ENCODE measurements around the gene MTARC2.

Gene MTARC2

GRCh38 chr1:220757441-220757840, 9.3 kb downstream of the MTARC2 start:
- H3K9me3 ChIP-seq (ENCODE audit: insufficient read depth, low read depth, low read length), result no peaks in the 10 kb centered on the region
- peaks cover 1% of the 10 kb centered on the region in 2 experiments for H3K36me3 ChIP-seq (ENCODE audit: control insufficient read depth in 1 of 2, insufficient read depth in 2 of 2, low read length in 2 of 2)
- no peaks in the 10 kb centered on the region for H3K79me1 ChIP-seq (ENCODE audit: low read length)
- no peak overlapping the region for H4K91ac ChIP-seq (ENCODE audit: low read depth, low read length)
- no peak overlapping the region for H3K14ac ChIP-seq (ENCODE audit: low read length)
- H2AFZ ChIP-seq (ENCODE audit: insufficient read depth, low read length, poor library complexity), result no peak overlapping the region
- no CpG with 5 or more reads among the region's 3 CpGs for WGBS (ENCODE audit: extremely low coverage, insufficient coverage, insufficient read length)
- no peak overlapping the region for H3K4ac ChIP-seq (ENCODE audit: low read depth, low read length)
- H3K4me2 ChIP-seq (ENCODE audit: low read length), result no peak overlapping the region
- no peak overlapping the region for H2BK120ac ChIP-seq (ENCODE audit: insufficient read depth, low read length, poor library complexity)
- H3K27me3 ChIP-seq (ENCODE audit: insufficient read depth, low read length), result no peaks in the 10 kb centered on the region
- no peak overlapping the region for H3K4me3 ChIP-seq (ENCODE audit: low read depth, low read length)
- no peak overlapping the region for H2AK5ac ChIP-seq (ENCODE audit: low read length)
- DNase-seq, result no peak
- no peak overlapping the region for H2BK12ac ChIP-seq (ENCODE audit: low read length)
- no peak overlapping the region for H4K12ac ChIP-seq (ENCODE audit: low read depth, low read length)
- H3K9ac ChIP-seq (ENCODE audit: low read length), result no peak overlapping the region
- no peak overlapping the region for H3K23ac ChIP-seq (ENCODE audit: low read length)
- H4K8ac ChIP-seq (ENCODE audit: low read depth, low read length), result no peak overlapping the region
- no peak overlapping the region for H3K18ac ChIP-seq (ENCODE audit: low read length)
- H3K4me1 ChIP-seq (ENCODE audit: control insufficient read depth in 1 of 2, insufficient read depth in 2 of 2, low read length in 2 of 2), result no peaks in the 10 kb centered on the region
- no peaks in the 10 kb centered on the region for H3K79me2 ChIP-seq (ENCODE audit: control insufficient read depth, insufficient read depth, low read length, poor library complexity)
- no peak overlapping the region for H3K27ac ChIP-seq (ENCODE audit: low read depth, low read length)
- H2BK5ac ChIP-seq (ENCODE audit: low read depth, low read length, poor library complexity), result no peak overlapping the region

GRCh38 chr1:220759147-220759546, 11.0 kb downstream of the MTARC2 start:
- H3K79me1 ChIP-seq (ENCODE audit: low read length), result no peaks in the 10 kb centered on the region
- no peak overlapping the region for H2BK120ac ChIP-seq (ENCODE audit: insufficient read depth, low read length, poor library complexity)
- peaks cover 4% of the 10 kb centered on the region in 2 experiments for H3K36me3 ChIP-seq (ENCODE audit: control insufficient read depth in 1 of 2, insufficient read depth in 2 of 2, low read length in 2 of 2)
- H3K14ac ChIP-seq (ENCODE audit: low read length), result no peak overlapping the region
- no peak overlapping the region for H4K8ac ChIP-seq (ENCODE audit: low read depth, low read length)
- H3K18ac ChIP-seq (ENCODE audit: low read length), result no peak overlapping the region
- H3K27ac ChIP-seq (ENCODE audit: low read depth, low read length), result no peak overlapping the region
- no peaks in the 10 kb centered on the region for H3K79me2 ChIP-seq (ENCODE audit: control insufficient read depth, insufficient read depth, low read length, poor library complexity)
- no peak overlapping the region for H3K4me3 ChIP-seq (ENCODE audit: low read depth, low read length)
- WGBS (ENCODE audit: extremely low coverage, insufficient coverage, insufficient read length), result no CpG with 5 or more reads among the region's 3 CpGs
- H3K4me1 ChIP-seq (ENCODE audit: control insufficient read depth in 1 of 2, insufficient read depth in 2 of 2, low read length in 2 of 2), result no peaks in the 10 kb centered on the region
- no peak overlapping the region for H3K23ac ChIP-seq (ENCODE audit: low read length)
- H2AFZ ChIP-seq (ENCODE audit: insufficient read depth, low read length, poor library complexity), result no peak overlapping the region
- H4K91ac ChIP-seq (ENCODE audit: low read depth, low read length), result no peak overlapping the region
- H2BK12ac ChIP-seq (ENCODE audit: low read length), result no peak overlapping the region
- no peak for DNase-seq
- H3K4me2 ChIP-seq (ENCODE audit: low read length), result no peak overlapping the region
- H3K27me3 ChIP-seq (ENCODE audit: insufficient read depth, low read length), result no peaks in the 10 kb centered on the region
- no peak overlapping the region for H2BK5ac ChIP-seq (ENCODE audit: low read depth, low read length, poor library complexity)
- no peak overlapping the region for H4K12ac ChIP-seq (ENCODE audit: low read depth, low read length)
- no peak overlapping the region for H2AK5ac ChIP-seq (ENCODE audit: low read length)
- H3K9ac ChIP-seq (ENCODE audit: low read length), result no peak overlapping the region
- H3K4ac ChIP-seq (ENCODE audit: low read depth, low read length), result no peak overlapping the region
- no peaks in the 10 kb centered on the region for H3K9me3 ChIP-seq (ENCODE audit: insufficient read depth, low read depth, low read length)

- no peak overlapping the region for H3K4me3 ChIP-seq (ENCODE audit: low read depth, low read length)
- no peak overlapping the region for H3K9ac ChIP-seq (ENCODE audit: low read length)
- H2BK5ac ChIP-seq (ENCODE audit: low read depth, low read length, poor library complexity), result no peak overlapping the region
- DNase-seq, result no peak
- no peaks in the 10 kb centered on the region for H3K79me2 ChIP-seq (ENCODE audit: control insufficient read depth, insufficient read depth, low read length, poor library complexity)
- no CpG with 5 or more reads among the region's 7 CpGs for WGBS (ENCODE audit: extremely low coverage, insufficient coverage, insufficient read length)
- H3K9me3 ChIP-seq (ENCODE audit: insufficient read depth, low read depth, low read length), result no peaks in the 10 kb centered on the region
- no peak overlapping the region for H4K8ac ChIP-seq (ENCODE audit: low read depth, low read length)
- no peaks in the 10 kb centered on the region for H3K79me1 ChIP-seq (ENCODE audit: low read length)
- no peak overlapping the region for H3K4ac ChIP-seq (ENCODE audit: low read depth, low read length)
- H2AFZ ChIP-seq (ENCODE audit: insufficient read depth, low read length, poor library complexity), result no peak overlapping the region
- no peak overlapping the region for H2BK120ac ChIP-seq (ENCODE audit: insufficient read depth, low read length, poor library complexity)
- no peak overlapping the region for H4K91ac ChIP-seq (ENCODE audit: low read depth, low read length)
- H4K12ac ChIP-seq (ENCODE audit: low read depth, low read length), result no peak overlapping the region
- H3K27me3 ChIP-seq (ENCODE audit: insufficient read depth, low read length), result no peaks in the 10 kb centered on the region
- H3K4me2 ChIP-seq (ENCODE audit: low read length), result no peak overlapping the region
- H3K23ac ChIP-seq (ENCODE audit: low read length), result no peak overlapping the region
- H3K36me3 ChIP-seq (ENCODE audit: control insufficient read depth in 1 of 2, insufficient read depth in 2 of 2, low read length in 2 of 2), result peaks cover 3% of the 10 kb centered on the region in 2 experiments
- no peak overlapping the region for H2AK5ac ChIP-seq (ENCODE audit: low read length)
- no peak overlapping the region for H2BK12ac ChIP-seq (ENCODE audit: low read length)
- no peaks in the 10 kb centered on the region for H3K4me1 ChIP-seq (ENCODE audit: control insufficient read depth in 1 of 2, insufficient read depth in 2 of 2, low read length in 2 of 2)
- H3K18ac ChIP-seq (ENCODE audit: low read length), result no peak overlapping the region
- H3K14ac ChIP-seq (ENCODE audit: low read length), result no peak overlapping the region
- no peak overlapping the region for H3K27ac ChIP-seq (ENCODE audit: low read depth, low read length)
These were observed 13.7 kb downstream of the MTARC2 start for GRCh38 chr1:220761688-220762427.

DNA sequence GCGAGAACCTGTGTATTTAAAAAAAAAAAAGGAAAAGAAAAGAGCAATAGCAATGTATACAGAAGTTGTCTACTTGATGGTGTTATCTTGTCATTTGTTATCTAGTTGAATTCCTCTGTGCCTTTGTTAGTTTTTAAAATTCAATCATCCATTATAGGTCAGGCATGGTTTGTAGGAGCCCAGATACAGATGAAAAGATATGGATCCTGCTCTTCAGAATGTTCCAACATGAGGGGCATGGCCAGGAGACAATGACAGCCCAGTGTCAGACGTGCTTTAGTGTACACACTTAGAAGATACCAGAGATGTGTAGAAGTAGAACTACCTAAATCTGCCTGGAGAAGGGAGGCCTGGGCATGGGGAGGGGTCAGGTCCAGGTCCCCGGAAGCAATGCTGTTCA, 16.6 kb downstream of the MTARC2 start:
- no peak overlapping the region for H3K18ac ChIP-seq (ENCODE audit: low read length)
- H3K14ac ChIP-seq (ENCODE audit: low read length), result no peak overlapping the region
- DNase-seq, result no peak
- H3K79me1 ChIP-seq (ENCODE audit: low read length), result no peaks in the 10 kb centered on the region
- H2BK5ac ChIP-seq (ENCODE audit: low read depth, low read length, poor library complexity), result no peak overlapping the region
- H3K9ac ChIP-seq (ENCODE audit: low read length), result no peak overlapping the region
- no peak overlapping the region for H3K27ac ChIP-seq (ENCODE audit: low read depth, low read length)
- H3K79me2 ChIP-seq (ENCODE audit: control insufficient read depth, insufficient read depth, low read length, poor library complexity), result no peaks in the 10 kb centered on the region
- no peak overlapping the region for H4K91ac ChIP-seq (ENCODE audit: low read depth, low read length)
- no peak overlapping the region for H3K4me2 ChIP-seq (ENCODE audit: low read length)
- peak overlapping the region; percentile 26 for H4K12ac ChIP-seq (ENCODE audit: low read depth, low read length)
- H2AK5ac ChIP-seq (ENCODE audit: low read length), result no peak overlapping the region
- H3K4me1 ChIP-seq (ENCODE audit: control insufficient read depth in 1 of 2, insufficient read depth in 2 of 2, low read length in 2 of 2), result peaks cover 0 to 4% of the 10 kb centered on the region in 2 experiments
- H3K4me3 ChIP-seq (ENCODE audit: low read depth, low read length), result no peak overlapping the region
- H3K36me3 ChIP-seq (ENCODE audit: control insufficient read depth in 1 of 2, insufficient read depth in 2 of 2, low read length in 2 of 2), result peaks cover 3% of the 10 kb centered on the region in 2 experiments
- no peak overlapping the region for H3K4ac ChIP-seq (ENCODE audit: low read depth, low read length)
- no peak overlapping the region for H2AFZ ChIP-seq (ENCODE audit: insufficient read depth, low read length, poor library complexity)
- H3K27me3 ChIP-seq (ENCODE audit: insufficient read depth, low read length), result no peaks in the 10 kb centered on the region
- no peak overlapping the region for H2BK12ac ChIP-seq (ENCODE audit: low read length)
- no CpG with 5 or more reads among the region's 3 CpGs for WGBS (ENCODE audit: extremely low coverage, insufficient coverage, insufficient read length)
- H3K23ac ChIP-seq (ENCODE audit: low read length), result no peak overlapping the region
- no peak overlapping the region for H4K8ac ChIP-seq (ENCODE audit: low read depth, low read length)
- no peaks in the 10 kb centered on the region for H3K9me3 ChIP-seq (ENCODE audit: insufficient read depth, low read depth, low read length)
- H2BK120ac ChIP-seq (ENCODE audit: insufficient read depth, low read length, poor library complexity), result no peak overlapping the region

Measured in trophoblast cell (in vitro differentiated cells and primary cell).